GM19438 (cell line): ENCODE measurements around the gene RADIL.

Experiments
- ATAC-seq: cut with Tn5 transposase; IDR thresholded peaks from one replicate; pipeline ENCODE4 v1.9.1; 2021; ENCODE audit warnings: low read depth; ENCODE audit not compliant: unreplicated experiment

RADIL gene

DNA sequence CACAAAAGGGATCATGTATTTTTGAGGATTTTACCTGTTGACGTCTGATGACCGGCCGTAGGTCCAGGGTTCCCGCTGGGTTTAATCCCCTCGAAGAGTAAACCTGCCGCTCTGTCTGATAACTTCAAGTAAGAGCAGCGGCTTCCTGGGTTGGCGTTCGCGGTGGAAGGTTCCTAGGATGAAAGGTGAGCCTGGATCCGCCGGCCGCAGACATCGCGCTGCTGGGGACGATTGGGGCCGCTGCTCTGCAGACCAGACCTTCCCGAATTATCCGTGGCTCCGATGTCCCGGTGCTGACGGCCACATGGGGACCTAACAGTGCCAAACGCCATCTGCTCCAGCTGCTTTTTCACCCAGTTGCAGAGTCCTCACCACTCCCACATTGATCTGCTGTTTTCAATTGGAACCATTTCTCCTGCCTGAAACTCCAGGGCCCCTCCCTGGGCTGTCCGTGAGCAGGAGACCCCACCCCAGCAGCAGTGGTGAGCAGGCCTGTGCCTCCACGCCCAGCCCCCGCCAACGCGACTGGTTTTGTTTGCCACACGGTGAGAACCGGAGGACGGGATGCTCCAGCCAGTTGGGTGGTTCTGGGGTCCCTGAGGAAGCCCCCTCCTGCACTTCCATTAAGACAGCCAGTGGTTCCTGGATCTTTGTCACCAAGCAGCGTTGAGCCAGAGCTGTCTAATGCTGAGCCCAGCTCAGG, 120.3 kb downstream of the RADIL start:
- no peak for ATAC-seq

DNA sequence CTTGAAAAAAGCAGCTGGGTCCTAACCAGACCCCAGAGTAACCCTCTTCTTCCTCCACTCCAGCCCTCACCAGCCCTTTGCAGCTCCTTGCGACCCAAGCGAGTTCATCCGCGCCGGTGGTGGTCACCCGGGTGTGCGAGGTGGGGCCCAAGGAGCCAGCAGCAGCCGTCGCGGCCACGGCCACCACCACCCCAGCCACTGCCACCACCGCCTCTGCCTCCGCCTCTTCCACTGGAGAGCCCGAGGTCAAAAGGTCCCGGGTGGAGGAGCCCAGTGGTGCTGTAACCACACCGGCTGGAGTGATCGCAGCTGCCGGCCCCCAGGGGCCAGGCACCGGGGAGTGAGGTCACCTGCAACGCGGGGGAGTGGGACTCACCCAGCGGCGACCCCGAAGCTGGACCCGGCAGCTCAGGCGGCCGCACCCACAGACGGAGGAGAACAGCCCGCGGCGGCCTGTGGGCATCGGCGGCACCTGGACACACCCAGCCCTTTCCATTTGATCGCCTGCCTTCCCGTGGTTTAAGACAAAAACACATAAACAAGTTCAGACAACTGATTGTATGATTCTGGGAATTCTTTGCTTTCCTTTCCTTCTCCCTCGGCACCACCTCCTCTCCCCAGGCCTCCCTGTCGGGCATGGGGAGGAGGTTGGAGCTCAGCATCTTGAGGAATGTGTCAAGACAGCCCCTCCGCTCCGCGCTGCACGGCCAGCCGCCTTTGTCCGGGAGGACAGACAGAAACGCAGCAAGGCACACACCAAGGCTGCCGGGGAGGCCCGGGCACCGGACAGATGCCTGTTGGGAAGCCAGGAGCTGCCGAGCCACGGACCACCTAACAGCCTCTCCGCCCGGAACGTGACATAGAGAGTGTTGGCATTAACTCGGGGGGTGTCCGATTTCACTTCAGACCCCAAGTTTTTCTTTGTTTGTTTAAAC, 121.1 kb downstream of the RADIL start:
- ATAC-seq = no peak

DNA sequence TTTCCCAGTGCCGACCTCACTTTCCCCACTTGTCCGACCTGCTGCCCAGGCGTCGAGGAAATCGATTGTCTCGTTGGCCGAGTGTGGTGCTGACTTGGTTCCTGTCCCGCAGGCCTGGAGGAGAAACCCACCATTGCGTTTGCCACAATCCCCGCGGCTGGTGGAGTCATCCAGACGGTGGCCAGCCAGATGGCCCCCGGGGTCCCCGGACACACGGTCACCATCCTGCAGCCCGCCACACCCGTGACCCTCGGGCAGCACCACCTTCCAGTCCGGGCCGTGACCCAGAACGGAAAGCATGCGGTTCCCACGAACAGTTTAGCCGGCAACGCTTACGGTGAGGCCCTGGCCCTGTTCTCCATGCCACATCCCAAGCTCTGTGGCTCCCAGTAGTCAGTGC, 122.6 kb downstream of the RADIL start:
- ATAC-seq = no peak

DNA sequence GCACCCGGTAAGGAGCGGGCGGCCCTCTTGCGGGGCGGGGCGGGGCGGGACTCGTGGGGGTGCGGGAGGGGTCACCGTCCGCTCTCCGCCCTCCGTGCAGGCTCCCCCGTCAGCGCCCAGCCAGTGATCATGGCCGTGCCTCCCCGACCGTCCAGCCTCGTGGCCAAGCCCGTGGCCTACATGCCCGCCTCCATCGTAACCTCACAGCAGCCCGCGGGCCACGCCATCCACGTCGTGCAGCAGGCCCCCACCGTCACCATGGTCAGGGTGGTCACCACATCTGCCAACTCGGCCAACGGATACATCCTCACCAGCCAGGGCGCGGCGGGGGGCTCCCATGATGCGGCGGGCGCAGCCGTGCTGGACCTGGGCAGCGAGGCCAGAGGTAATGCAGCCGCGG, 124.3 kb downstream of the RADIL start:
- no peak for ATAC-seq

DNA sequence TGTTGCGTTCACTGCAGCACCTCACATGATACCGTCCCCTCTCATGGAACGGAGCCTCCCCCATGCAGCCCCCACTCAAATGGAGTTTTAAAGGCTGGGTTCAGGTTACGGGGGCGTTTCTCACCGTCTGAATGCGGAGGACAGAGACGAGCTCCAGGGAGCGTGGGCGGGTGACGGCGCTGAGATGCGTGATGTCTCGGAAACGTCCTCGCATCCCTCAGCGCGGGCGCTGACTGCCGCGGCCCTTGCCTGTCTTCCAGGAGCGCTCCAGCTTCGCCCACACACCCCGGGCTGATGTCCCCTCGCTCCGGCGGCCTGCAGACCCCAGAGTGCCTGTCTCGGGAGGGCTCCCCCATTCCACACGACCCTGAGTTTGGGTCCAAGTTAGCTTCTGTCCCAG, 124.7 kb downstream of the RADIL start:
- no peak for ATAC-seq

DNA sequence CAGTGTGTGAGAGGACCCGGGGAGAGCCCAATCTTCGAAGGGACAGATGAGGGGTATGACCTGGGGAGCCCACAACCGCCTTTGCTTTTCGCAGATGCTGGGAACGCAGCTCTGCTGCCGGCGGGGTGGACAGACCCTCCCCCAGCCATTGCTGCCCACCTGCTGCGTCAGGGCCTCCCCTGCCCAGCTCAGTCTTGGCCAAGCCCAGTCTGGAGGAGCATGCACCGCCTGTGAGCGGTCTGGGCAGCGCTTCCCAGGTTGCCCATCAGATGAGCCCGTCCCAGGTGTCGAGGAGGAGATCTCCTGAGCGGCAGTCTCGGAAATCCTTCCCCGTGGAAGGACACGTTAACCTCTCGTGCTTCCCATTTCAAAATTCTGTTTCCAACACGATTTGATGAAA, 125.4 kb downstream of the RADIL start:
- ATAC-seq = no peak

DNA sequence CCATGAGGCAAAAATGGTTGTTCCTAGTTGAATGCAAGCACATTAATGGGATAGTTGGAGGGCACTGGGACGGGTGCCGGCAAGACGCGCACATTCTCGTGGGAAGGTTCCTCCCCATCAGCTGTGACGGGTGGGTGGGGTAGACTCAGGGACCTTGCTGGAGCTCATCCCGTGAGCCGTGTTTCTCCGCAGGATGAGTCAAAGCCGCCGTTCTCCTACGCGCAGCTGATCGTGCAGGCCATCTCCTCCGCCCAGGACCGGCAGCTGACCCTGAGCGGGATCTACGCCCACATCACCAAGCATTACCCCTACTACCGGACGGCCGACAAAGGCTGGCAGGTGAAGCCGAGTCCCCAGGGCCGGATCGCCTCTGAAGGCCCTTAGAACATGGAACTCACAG, 128.5 kb downstream of the RADIL start:
- ATAC-seq = no peak

DNA sequence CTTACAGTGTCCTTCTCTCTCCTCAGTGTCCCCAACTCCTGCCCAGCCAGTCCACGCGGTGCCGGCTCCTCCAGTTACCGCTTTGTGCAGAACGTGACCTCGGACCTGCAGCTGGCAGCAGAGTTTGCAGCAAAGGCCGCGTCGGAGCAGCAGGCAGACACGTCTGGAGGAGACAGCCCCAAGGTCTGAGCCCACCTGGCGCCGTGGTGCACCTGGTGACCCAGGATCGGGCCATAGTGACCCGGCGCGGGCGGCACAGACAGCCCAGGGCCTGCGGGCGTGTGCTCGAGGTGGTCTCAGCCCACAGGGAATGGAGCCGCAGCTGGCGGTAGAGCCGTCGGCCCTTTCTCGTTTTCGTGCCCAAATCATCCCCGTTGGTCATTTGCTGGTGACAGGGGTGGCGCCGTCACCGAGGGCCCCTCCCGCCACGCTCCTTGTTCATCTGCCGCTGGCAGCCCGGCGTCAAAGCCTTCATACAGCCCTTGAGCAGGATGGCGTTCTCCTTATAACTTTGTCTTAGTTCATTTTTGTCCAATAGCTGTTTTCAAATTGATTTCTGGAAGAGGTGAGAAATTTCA, 129.0 kb downstream of the RADIL start:
- no peak for ATAC-seq

DNA sequence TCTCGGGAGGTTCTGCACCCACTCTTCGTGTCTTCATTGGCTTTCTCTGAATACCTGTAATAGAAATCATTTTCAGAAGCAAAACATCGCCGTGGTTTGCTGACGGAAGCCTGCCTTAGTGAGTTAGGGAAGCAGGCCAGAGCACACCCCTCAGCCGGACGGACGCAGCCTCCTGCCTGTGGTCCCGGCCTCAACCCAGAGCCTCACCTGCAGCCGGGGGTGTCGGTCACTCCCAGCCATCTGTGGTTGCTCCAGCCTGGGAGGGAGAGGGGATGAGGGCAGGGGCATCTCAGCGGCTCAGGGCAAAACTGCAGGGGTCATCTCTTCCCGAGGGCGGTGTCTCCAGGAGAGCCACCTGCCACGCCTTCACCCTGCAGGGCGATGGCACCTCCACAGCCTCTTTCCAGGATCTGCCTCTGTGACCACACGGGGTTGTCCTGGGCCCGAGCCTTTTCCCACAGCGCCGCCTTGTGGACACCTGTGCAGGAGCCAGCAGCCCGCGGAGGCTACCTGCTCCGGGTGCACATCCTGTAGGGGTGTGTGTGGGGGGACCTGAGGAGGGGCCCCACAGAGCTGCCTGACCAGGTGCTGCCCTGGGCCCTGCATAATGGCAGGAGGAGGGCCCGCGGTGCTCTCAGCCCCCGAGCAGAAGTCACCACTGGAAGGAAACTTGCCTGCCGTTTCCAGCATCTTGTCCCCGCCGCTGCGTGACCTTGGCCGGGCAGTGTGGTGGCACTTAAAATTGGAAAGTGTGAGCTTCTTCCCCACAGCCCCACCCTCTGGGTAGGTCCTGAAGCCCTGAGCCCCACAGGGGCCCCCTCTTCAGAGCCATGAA, 129.7 kb downstream of the RADIL start:
- peak; percentile 90 for ATAC-seq

DNA sequence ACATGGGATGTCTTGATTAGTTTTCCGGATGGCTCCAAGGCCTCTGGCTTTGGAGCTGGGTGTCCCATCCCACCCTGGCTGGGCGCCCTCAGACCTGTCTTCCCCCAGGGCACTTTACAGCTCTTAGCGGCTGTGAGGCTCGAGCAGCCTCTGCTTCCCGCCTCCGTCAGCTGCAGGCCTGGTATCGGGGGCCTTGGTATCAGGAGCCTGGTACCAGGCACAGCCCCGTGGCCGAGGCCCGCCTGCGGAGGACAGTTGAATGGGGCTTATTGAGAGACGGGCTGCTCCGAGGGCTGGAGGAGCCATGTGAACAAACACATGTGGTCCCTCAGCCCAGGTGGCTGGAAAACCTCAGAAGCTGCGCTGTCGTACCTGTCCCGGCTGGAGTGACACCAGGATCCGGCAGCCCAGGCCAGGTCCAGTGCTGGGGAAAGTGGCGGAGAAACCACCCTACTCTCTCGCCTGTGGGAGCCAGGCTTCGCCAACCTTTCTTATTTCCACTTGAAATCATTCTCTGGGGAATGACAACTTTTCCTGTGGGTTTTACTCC, 132.0 kb downstream of the RADIL start:
- no peak for ATAC-seq

DNA sequence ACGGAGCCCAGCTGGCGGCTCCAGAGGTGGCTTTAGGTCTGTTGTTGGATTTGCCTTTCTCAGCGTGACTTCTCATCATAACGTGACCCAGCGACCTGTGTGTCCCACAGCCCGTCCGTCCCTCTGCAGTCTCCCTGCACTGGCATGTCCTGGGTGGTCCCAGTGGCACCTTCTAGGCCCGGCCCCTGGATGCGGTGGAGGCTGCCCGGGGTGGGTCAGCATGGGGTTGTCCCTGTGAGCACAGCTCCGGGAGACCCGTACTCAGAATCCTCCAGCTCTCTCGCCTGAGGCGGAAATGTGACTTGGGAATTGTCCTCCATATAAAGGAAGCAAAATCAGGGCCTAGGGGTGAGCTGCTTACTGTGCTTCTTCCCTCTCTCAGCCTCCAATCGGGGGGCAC, 133.7 kb downstream of the RADIL start:
- ATAC-seq = no peak

DNA sequence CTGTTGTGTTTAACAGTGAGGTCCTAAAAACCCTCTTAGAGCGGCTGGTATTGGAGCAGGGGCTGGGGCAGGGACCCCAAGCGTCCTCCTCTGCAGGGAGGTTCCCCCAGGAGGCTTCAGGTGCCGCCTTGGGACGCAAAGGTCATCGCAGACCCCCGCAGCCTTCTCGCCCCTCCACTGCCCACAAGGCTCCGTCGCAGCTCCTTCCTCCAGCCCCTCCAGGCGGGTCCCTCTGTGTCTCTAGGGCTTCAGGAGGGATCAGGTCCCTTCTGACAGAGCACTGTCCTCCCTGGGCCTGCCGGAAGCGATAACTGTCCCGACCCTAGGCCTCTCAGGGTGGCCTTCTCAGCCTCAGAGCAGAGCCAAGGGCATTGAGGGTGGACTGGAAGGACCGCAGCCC, 134.2 kb downstream of the RADIL start:
- no peak for ATAC-seq
